Prostate gland (tissue), 2 donors: Measurements from ENCODE around the gene NELFB.

Experiments
- CTCF ChIP-seq, 4 experiments: fragments of 200-600 bp in 2 of 4; fragments of 450-650 bp in 2 of 4; sonication (generic) in 2 of 4; IDR thresholded peaks; 1 replicate in 3 of 4; 2 replicates in 1 of 4; pipeline ENCODE4 v1.5.1; 2016 to 2019; ENCODE audit warnings: antibody characterized with exemption in 4 of 4, mild to moderate bottlenecking in 2 of 4, moderate library complexity in 2 of 4
- POLR2A ChIP-seq: fragments of 450-650 bp; IDR thresholded peaks from one replicate; pipeline ENCODE4 v1.6.1; 2016; ENCODE audit warnings: antibody characterized with exemption, mild to moderate bottlenecking

GRCh38 chr9:137234055-137234697, 21.0 kb upstream of the NELFB start:
- TF ChIP-seq POLR2A: no peak
- TF ChIP-seq CTCF (IDR thresholded peaks at IDR 0.05): no peak
